GM10847 (cell line): Measurements from ENCODE around the gene NDUFAF2.

Source experiments
- POLR2A ChIP-seq: IDR thresholded peaks from 2 replicates; pipeline ENCODE4 v1.6.1; 2011; ENCODE audit not compliant: insufficient read length; ENCODE audit errors: extremely low read depth

Gene NDUFAF2

GRCh38 chr5:61018062-61018461 lies 73.1 kb downstream of the NDUFAF2 start:
- no peak for TF ChIP-seq POLR2A

- no peak for TF ChIP-seq POLR2A
Observed at GRCh38 chr5:61019642-61020041, 74.6 kb downstream of the NDUFAF2 start.

GRCh38 chr5:61020415-61020814 lies 75.4 kb downstream of the NDUFAF2 start:
- no peak for TF ChIP-seq POLR2A

- no peak for TF ChIP-seq POLR2A
Observed at GRCh38 chr5:61023131-61023530, 78.1 kb downstream of the NDUFAF2 start.

GRCh38 chr5:61026004-61026403 lies 81.0 kb downstream of the NDUFAF2 start:
- no peak for TF ChIP-seq POLR2A

- no peak for TF ChIP-seq POLR2A
Observed at GRCh38 chr5:61028382-61028781, 83.4 kb downstream of the NDUFAF2 start.

GRCh38 chr5:61029456-61030162 lies 84.6 kb downstream of the NDUFAF2 start:
- no peak for TF ChIP-seq POLR2A

GRCh38 chr5:61030163-61030482 lies 85.1 kb downstream of the NDUFAF2 start:
- no peak for TF ChIP-seq POLR2A

- no peak for TF ChIP-seq POLR2A
Observed at GRCh38 chr5:61044545-61044944, 99.5 kb downstream of the NDUFAF2 start.

- TF ChIP-seq POLR2A, result no peak
Observed at GRCh38 chr5:61047346-61047745, 102.3 kb downstream of the NDUFAF2 start.

- no peak for TF ChIP-seq POLR2A
Observed at GRCh38 chr5:61048534-61048933, 103.5 kb downstream of the NDUFAF2 start.

- TF ChIP-seq POLR2A, result no peak
Observed at GRCh38 chr5:61050292-61050691, 105.3 kb downstream of the NDUFAF2 start.

- no peak for TF ChIP-seq POLR2A
Observed at GRCh38 chr5:61051267-61051666, 106.3 kb downstream of the NDUFAF2 start.

- TF ChIP-seq POLR2A, result no peak
Observed at GRCh38 chr5:61052882-61053281, 107.9 kb downstream of the NDUFAF2 start.

- TF ChIP-seq POLR2A, result no peak
Observed at GRCh38 chr5:61053937-61054336, 108.9 kb downstream of the NDUFAF2 start.

- TF ChIP-seq POLR2A, result no peak
Observed at GRCh38 chr5:61055434-61056006, 110.5 kb downstream of the NDUFAF2 start.

GRCh38 chr5:61059499-61059898 lies 114.5 kb downstream of the NDUFAF2 start:
- no peak for TF ChIP-seq POLR2A
